K562 (cell line): Measurements from ENCODE around the gene PPP2R3B. TPM values are rescaled to one million over a fixed set of nuclear protein-coding genes. Genes with fewer than 3 reads are reported as not detected.

Experiments
- ATAC-seq: fragments of 200-7000 bp; cut with Tn5 transposase; 3 replicates; pipeline ENCODE4 v1.9.1; 2020; ENCODE audit warnings: moderate library complexity
- BruUV-seq: library from RNA; stranded (reverse); fragments of 400-500 nt; replicated peaks from 2 replicates; lab custom pipeline; 2021; lab: Mats Ljungman, UMichigan
- CTCF ChIA-PET: fragments of 300-600 bp; formaldehyde crosslinking; extraction: SDS; loops from one replicate; lab custom pipeline; 2021; ENCODE audit warnings: low intra/inter-chr PET ratio; lab: Yijun Ruan, JAX
- POLR2A ChIA-PET: fragments of 300-600, 350-650 bp; sonication (Branson Sonifier 250); formaldehyde crosslinking; extraction: SDS; loops from one replicate; lab custom pipeline; 2021; ENCODE audit warnings: antibody characterized with exemption, inconsistent platforms; lab: Yijun Ruan, JAX
- DNase-seq, 4 experiments: peaks; one replicate each; pipeline versions ENCODE4 v3.0.0 to v3.0.0-alpha.2; 2011 to 2018; ENCODE audit warnings: low spot score in 3 of 4, mixed read lengths in 3 of 4; ENCODE audit errors: extremely low read depth in 1 of 4
- FAIRE-seq: peaks from 2 replicates; lab custom pipeline; 2011; peaks lifted over from hg19 to GRCh38; lab: Jason Lieb, UNC
- H2AFZ ChIP-seq: 2 replicates; pipeline ENCODE4 v1.6.0; 2011; ENCODE audit warnings: low read depth, low read length, control low read depth, inconsistent platforms
- H3K27ac ChIP-seq: fragments of 200-600 bp; 3 replicates; pipeline ENCODE4 v1.8.0; 2011; ENCODE audit warnings: low read depth, mild to moderate bottlenecking, control low read depth, inconsistent platforms, low read length, moderate library complexity, mixed read lengths; ENCODE audit errors: extremely low read depth
- H3K27me3 ChIP-seq, 2 experiments: fragments of 300-600 bp in 1 of 2; 2 replicates in 1 of 2; 3 replicates in 1 of 2; pipeline versions ENCODE4 v1.6.0 to v1.8.0; 2011; ENCODE audit warnings: inconsistent platforms in 2 of 2, low read length in 2 of 2, mild to moderate bottlenecking in 1 of 2, mixed read lengths in 1 of 2, moderate library complexity in 1 of 2; ENCODE audit not compliant: control insufficient read depth in 2 of 2, insufficient read depth in 2 of 2
- H3K36me3 ChIP-seq: fragments of 300-600 bp; 3 replicates; pipeline ENCODE4 v1.8.0; 2011; ENCODE audit warnings: mild to moderate bottlenecking, low read length, inconsistent platforms; ENCODE audit not compliant: control insufficient read depth, insufficient read depth
- H3K4me1 ChIP-seq, 2 experiments: fragments of 200-600 bp in 1 of 2; replicated peaks in 1 of 2; 2 replicates in 1 of 2; 3 replicates in 1 of 2; pipeline versions ENCODE4 v1.5.1 to v1.8.0; 2011; ENCODE audit warnings: inconsistent platforms in 2 of 2, low read length in 2 of 2, mild to moderate bottlenecking in 1 of 2, mixed read lengths in 1 of 2, moderate library complexity in 1 of 2; ENCODE audit not compliant: control insufficient read depth in 2 of 2, insufficient read depth in 2 of 2
- H3K4me2 ChIP-seq: 2 replicates; pipeline ENCODE4 v1.6.1; 2011; ENCODE audit warnings: low read length, control low read depth, inconsistent platforms, mixed read lengths; ENCODE audit not compliant: insufficient read depth
- H3K4me3 ChIP-seq: fragments of 200-600 bp; sonication (generic), shearing (Covaris generic); 2 replicates; pipeline ENCODE4 v1.5.1; 2016; ENCODE audit warnings: control low read depth, inconsistent platforms
- H3K79me2 ChIP-seq: fragments of 200-600 bp; 3 replicates; pipeline ENCODE4 v1.8.0; 2011; ENCODE audit warnings: low read length, inconsistent platforms; ENCODE audit not compliant: control insufficient read depth, insufficient read depth
- H3K9ac ChIP-seq, 2 experiments: 2 replicates each; pipeline versions ENCODE4 v1.6.0 to v1.6.1; 2011; ENCODE audit warnings: low read depth in 2 of 2, low read length in 2 of 2, control low read depth in 1 of 2, inconsistent platforms in 1 of 2, mild to moderate bottlenecking in 1 of 2, mixed read lengths in 1 of 2; ENCODE audit not compliant: insufficient read depth in 1 of 2
- H3K9me1 ChIP-seq: one replicate; pipeline ENCODE4 v1.6.0; 2011; ENCODE audit warnings: inconsistent platforms, mild to moderate bottlenecking, low read length, moderate library complexity; ENCODE audit not compliant: control insufficient read depth, insufficient read depth
- H3K9me3 ChIP-seq: replicated peaks from 2 replicates; pipeline ENCODE4 v1.5.1; 2011; ENCODE audit warnings: low read depth, low read length, inconsistent platforms; ENCODE audit not compliant: control insufficient read depth, insufficient read depth
- H4K20me1 ChIP-seq: replicated peaks from 2 replicates; pipeline ENCODE4 v1.6.1; 2011; ENCODE audit warnings: low read length, inconsistent platforms, mixed read lengths; ENCODE audit not compliant: control insufficient read depth, insufficient read depth
- BRF1 ChIP-seq: IDR thresholded peaks from 3 replicates; pipeline ENCODE4 v1.6.1; 2011; ENCODE audit warnings: borderline replicate concordance, mild to moderate bottlenecking; ENCODE audit not compliant: insufficient read length; ENCODE audit errors: extremely low read depth
- DACH1 ChIP-seq: fragments of 450-650 bp; IDR thresholded peaks from 2 replicates; pipeline ENCODE4 v1.6.1; 2018; ENCODE audit not compliant: partially characterized antibody
- SMC3 ChIP-seq: conservative IDR thresholded peaks from 2 replicates; pipeline ENCODE4 v1.6.1; 2011; ENCODE audit warnings: low read depth, low read length, improper control_type of control experiment; ENCODE audit not compliant: insufficient read depth
- TSC22D4 ChIP-seq: fragments of 450-650 bp; IDR thresholded peaks from 2 replicates; pipeline ENCODE4 v1.6.1; 2016; ENCODE audit warnings: missing genetic modification characterization, missing biosample characterization, control low read depth
- ZMIZ1 ChIP-seq, 2 experiments: fragments of 150-350 bp in 1 of 2; IDR thresholded peaks; 2 replicates each; pipeline ENCODE4 v1.6.1; 2012 to 2016; ENCODE audit warnings: low read depth in 2 of 2, low read length in 2 of 2, mild to moderate bottlenecking in 1 of 2, moderate library complexity in 1 of 2
- WGBS: fragments of 100-300 bp; shearing (Covaris generic); methylation state at CpG from one replicate; pipeline ENCODE4 v1.1.6; 2016; ENCODE audit warnings: low coverage, mixed read lengths; ENCODE audit not compliant: insufficient coverage; ENCODE audit errors: missing lambda C conversion rate; 5-methylcytosine and 5-hydroxymethylcytosine counted together
- in situ Hi-C: fragments of 300-500 bp; cut with MboI; formaldehyde crosslinking; loops from 4 replicates; pipeline ENCODE4 v1.15.0; 2018; ENCODE audit warnings: inconsistent platforms, mixed read lengths
- intact Hi-C: fragments of 100-400 bp; cut with micrococcal nuclease; formaldehyde crosslinking; loops from 2 replicates; pipeline ENCODE4 v1.14.2; 2022
- polyA plus RNA-seq, 8 experiments: library from polyadenylated mRNA; depleted of rRNA in 4 of 8; stranded (reverse) in 5 of 8; unstranded in 3 of 8; fragments of >200 nt; fragmentation: Nextera tagmentation in 2 of 8; fragmentation: Illumina TruSeq in 1 of 8; extraction: Ambion mirVana in 2 of 8; extraction: Trizol in 1 of 8; gene quantifications; 2 replicates each; pipeline versions ENCODE4 v1.2.1 to v1.2.3, GENCODE V29; 2011 to 2014; ENCODE audit warnings: inconsistent platforms in 1 of 8, missing spikeins in 1 of 8
- total RNA-seq, 7 experiments: library from RNA; depleted of rRNA in 6 of 7; stranded (reverse); fragments of >200 nt in 6 of 7; fragmentation: Illumina TruSeq in 2 of 7; extraction: Trizol in 2 of 7; gene quantifications; 2 replicates each; pipeline versions ENCODE4 v1.2.1 to v1.2.3, GENCODE V29; 2011 to 2021; ENCODE audit warnings: low replicate concordance in 1 of 7
- TF ChIP-seq, protein P1 (sequence below): sonication (generic); formaldehyde crosslinking; IDR thresholded peaks from 2 replicates; pipeline ENCODE4 v1.8.0; 2023; ENCODE audit warnings: mild to moderate bottlenecking, missing genetic modification reagents
- TF ChIP-seq, protein P2 (sequence below): fragments of 450-650 bp; IDR thresholded peaks from 2 replicates; pipeline ENCODE4 v1.7.0; 2016; ENCODE audit warnings: borderline replicate concordance

The PPP2R3B gene
- total and polyA plus RNA-seq, 9 of the 15 experiments (the other 6 are each of a cell fraction or from before 2014, with no cell fraction given), result 0.04 to 18.2 (median 8.2) TPM; not detected in 1

DNA sequence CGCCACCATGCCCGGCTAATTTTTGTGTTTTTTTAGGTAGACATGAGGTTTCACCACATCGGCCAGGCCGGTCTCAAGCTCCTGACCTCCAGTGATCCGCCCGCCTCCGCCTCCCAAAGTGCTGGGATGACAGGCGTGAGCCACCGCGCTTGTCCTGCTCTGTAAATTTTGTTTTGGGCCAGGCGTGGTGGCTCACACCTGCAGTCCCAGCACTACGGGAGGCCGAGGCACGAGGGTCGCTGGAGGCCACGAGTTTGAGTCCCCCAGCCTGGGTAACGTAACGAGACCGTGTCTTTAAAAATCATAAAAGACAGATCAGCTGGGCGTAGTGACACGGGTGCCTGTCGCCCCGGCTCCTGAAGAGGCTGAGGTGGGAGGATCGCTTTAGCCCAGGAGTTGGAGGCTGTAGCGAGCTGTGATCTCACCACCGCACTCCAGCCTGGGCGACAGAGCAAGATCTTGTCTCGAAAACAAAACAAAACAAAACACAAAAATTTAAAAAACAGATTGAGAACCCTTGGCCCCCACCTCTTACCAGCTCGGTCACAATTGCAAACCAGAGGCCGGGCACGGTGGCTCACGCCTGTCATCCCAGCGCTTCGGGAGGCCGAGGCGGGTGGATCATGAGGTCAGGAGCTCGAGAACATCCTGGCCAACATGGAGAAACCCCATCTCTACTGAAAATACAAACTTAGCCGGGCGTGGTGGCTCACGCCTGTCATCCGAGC is 34.0 kb upstream of the PPP2R3B start:
- FAIRE-seq, result no peak
- BruUV-seq, result no TSS peak
- in situ Hi-C loops, result no loop called here
- TF ChIP-seq BRF1 (no peak), TSC22D4 (no peak), SMC3 (no peak), DACH1 (no peak), ZMIZ1 (IDR thresholded peaks at IDR 0.05; ENCODE audit: low read depth in 2 of 2, low read length in 2 of 2) (no peak)
- TF ChIP-seq, protein P1, sequence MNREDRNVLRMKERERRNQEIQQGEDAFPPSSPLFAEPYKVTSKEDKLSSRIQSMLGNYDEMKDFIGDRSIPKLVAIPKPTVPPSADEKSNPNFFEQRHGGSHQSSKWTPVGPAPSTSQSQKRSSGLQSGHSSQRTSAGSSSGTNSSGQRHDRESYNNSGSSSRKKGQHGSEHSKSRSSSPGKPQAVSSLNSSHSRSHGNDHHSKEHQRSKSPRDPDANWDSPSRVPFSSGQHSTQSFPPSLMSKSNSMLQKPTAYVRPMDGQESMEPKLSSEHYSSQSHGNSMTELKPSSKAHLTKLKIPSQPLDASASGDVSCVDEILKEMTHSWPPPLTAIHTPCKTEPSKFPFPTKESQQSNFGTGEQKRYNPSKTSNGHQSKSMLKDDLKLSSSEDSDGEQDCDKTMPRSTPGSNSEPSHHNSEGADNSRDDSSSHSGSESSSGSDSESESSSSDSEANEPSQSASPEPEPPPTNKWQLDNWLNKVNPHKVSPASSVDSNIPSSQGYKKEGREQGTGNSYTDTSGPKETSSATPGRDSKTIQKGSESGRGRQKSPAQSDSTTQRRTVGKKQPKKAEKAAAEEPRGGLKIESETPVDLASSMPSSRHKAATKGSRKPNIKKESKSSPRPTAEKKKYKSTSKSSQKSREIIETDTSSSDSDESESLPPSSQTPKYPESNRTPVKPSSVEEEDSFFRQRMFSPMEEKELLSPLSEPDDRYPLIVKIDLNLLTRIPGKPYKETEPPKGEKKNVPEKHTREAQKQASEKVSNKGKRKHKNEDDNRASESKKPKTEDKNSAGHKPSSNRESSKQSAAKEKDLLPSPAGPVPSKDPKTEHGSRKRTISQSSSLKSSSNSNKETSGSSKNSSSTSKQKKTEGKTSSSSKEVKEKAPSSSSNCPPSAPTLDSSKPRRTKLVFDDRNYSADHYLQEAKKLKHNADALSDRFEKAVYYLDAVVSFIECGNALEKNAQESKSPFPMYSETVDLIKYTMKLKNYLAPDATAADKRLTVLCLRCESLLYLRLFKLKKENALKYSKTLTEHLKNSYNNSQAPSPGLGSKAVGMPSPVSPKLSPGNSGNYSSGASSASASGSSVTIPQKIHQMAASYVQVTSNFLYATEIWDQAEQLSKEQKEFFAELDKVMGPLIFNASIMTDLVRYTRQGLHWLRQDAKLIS (CRISPR knock-in tag), result no peak
- TF ChIP-seq, protein P2, sequence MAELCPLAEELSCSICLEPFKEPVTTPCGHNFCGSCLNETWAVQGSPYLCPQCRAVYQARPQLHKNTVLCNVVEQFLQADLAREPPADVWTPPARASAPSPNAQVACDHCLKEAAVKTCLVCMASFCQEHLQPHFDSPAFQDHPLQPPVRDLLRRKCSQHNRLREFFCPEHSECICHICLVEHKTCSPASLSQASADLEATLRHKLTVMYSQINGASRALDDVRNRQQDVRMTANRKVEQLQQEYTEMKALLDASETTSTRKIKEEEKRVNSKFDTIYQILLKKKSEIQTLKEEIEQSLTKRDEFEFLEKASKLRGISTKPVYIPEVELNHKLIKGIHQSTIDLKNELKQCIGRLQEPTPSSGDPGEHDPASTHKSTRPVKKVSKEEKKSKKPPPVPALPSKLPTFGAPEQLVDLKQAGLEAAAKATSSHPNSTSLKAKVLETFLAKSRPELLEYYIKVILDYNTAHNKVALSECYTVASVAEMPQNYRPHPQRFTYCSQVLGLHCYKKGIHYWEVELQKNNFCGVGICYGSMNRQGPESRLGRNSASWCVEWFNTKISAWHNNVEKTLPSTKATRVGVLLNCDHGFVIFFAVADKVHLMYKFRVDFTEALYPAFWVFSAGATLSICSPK, result no peak
- H3K9me3 ChIP-seq, result no peaks in the 10 kb centered on the region
- WGBS, result 7% methylated on average over 30 of the region's 41 CpGs
- no peak for ATAC-seq
- no peak for DNase-seq
- H3K4me2 ChIP-seq, result no peak overlapping the region
- H3K4me1 ChIP-seq, result peaks cover 0 to 11% of the 10 kb centered on the region in 2 experiments; a peak in 2 of 5 replicates
- CTCF ChIA-PET, result no interaction called here
- H2AFZ ChIP-seq, result no peak overlapping the region
- intact Hi-C loops, result no loop called here
- no peaks in the 10 kb centered on the region for H4K20me1 ChIP-seq
- no peaks in the 10 kb centered on the region for H3K36me3 ChIP-seq
- no peaks in the 10 kb centered on the region for H3K9me1 ChIP-seq
- no peak overlapping the region for H3K9ac ChIP-seq
- H3K79me2 ChIP-seq, result no peaks in the 10 kb centered on the region
- H3K27ac ChIP-seq, result no peak overlapping the region
- no peak overlapping the region for H3K4me3 ChIP-seq
- POLR2A ChIA-PET, result no interaction called here
- peaks cover 4 to 14% of the 10 kb centered on the region in 2 experiments; a peak in 2 of 5 replicates for H3K27me3 ChIP-seq
